H1 (cell line): Measurements from ENCODE around the gene NADK. TPM values are rescaled to one million over a fixed set of nuclear protein-coding genes. Genes with fewer than 3 reads are reported as not detected.

Source experiments
- CTCF ChIA-PET: fragments of 300-600 bp; sonication (Branson Sonifier 250); formaldehyde crosslinking; loops from one replicate; lab custom pipeline; 2021; ENCODE audit not compliant: partially characterized antibody; lab: Charles Lee
- POLR2A ChIA-PET: fragments of 300-600 bp; sonication (Branson Sonifier 250); formaldehyde crosslinking; loops from one replicate; lab custom pipeline; 2021; ENCODE audit warnings: inconsistent platforms; ENCODE audit not compliant: partially characterized antibody; lab: Charles Lee
- DNase-seq, 2 experiments: peaks; one replicate each; pipeline versions ENCODE4 v3.0.0 to v3.0.0-alpha.2; 2010 to 2022; ENCODE audit warnings: low spot score in 2 of 2, low read depth in 1 of 2, mixed read lengths in 1 of 2
- FAIRE-seq: peaks from 2 replicates; lab custom pipeline; 2011; peaks lifted over from hg19 to GRCh38; lab: Jason Lieb, UNC
- H2AFZ ChIP-seq: 2 replicates; pipeline ENCODE4 v1.8.1; 2012; ENCODE audit warnings: low read length, inconsistent platforms
- H2AK5ac ChIP-seq: 2 replicates; pipeline ENCODE4 v1.6.1; 2013; ENCODE audit warnings: low read depth, low read length
- H2BK120ac ChIP-seq: replicated peaks from 2 replicates; pipeline ENCODE3; 2013; ENCODE audit warnings: low read depth, low read length, inconsistent platforms
- H2BK12ac ChIP-seq: 2 replicates; pipeline ENCODE4 v1.6.1; 2013; ENCODE audit warnings: low read depth, low read length
- H2BK15ac ChIP-seq: 2 replicates; pipeline ENCODE4 v1.6.1; 2013; ENCODE audit warnings: low read length
- H2BK20ac ChIP-seq: 2 replicates; pipeline ENCODE4 v1.6.1; 2013; ENCODE audit warnings: low read length
- H2BK5ac ChIP-seq: 2 replicates; pipeline ENCODE4 v1.6.1; 2013; ENCODE audit warnings: low read depth, low read length
- H3K14ac ChIP-seq: 2 replicates; pipeline ENCODE4 v1.6.1; 2013; ENCODE audit warnings: inconsistent platforms; ENCODE audit not compliant: insufficient read length
- H3K18ac ChIP-seq: 2 replicates; pipeline ENCODE4 v1.6.1; 2013; ENCODE audit warnings: low read length; ENCODE audit errors: extremely low read depth
- H3K23ac ChIP-seq: 2 replicates; pipeline ENCODE4 v1.6.1; 2013; ENCODE audit warnings: inconsistent platforms; ENCODE audit not compliant: insufficient read length
- H3K23me2 ChIP-seq: 2 replicates; pipeline ENCODE4 v1.6.1; 2013; ENCODE audit warnings: low read depth, low read length
- H3K27ac ChIP-seq: 2 replicates; pipeline ENCODE4 v1.6.1; 2011; ENCODE audit warnings: low read depth, low read length, inconsistent platforms
- H3K27me3 ChIP-seq, 4 experiments: replicated peaks in 1 of 4; 1 replicate in 1 of 4; 2 replicates in 3 of 4; pipeline versions ENCODE4 v1.6.1 to v1.8.1; 2011 to 2013; ENCODE audit warnings: low read length in 3 of 4, mild to moderate bottlenecking in 3 of 4, inconsistent platforms in 2 of 4, mixed read lengths in 2 of 4, moderate library complexity in 1 of 4; ENCODE audit not compliant: control insufficient read depth in 3 of 4, insufficient read depth in 3 of 4; ENCODE audit errors: extremely low read depth in 1 of 4
- H3K36me3 ChIP-seq, 4 experiments: 2 replicates each; pipeline versions ENCODE4 v1.6.1 to v1.8.1; 2011 to 2013; ENCODE audit warnings: mild to moderate bottlenecking in 4 of 4, low read length in 3 of 4, moderate library complexity in 2 of 4, control low read depth in 1 of 4, inconsistent platforms in 1 of 4; ENCODE audit not compliant: insufficient read depth in 4 of 4, control insufficient read depth in 2 of 4
- H3K4ac ChIP-seq: replicated peaks from 2 replicates; pipeline ENCODE3; 2013; ENCODE audit warnings: low read length, low read depth, mixed read lengths, inconsistent platforms; ENCODE audit not compliant: insufficient read length
- H3K4me1 ChIP-seq, 4 experiments: replicated peaks in 1 of 4; 1 replicate in 1 of 4; 2 replicates in 3 of 4; pipeline versions ENCODE4 v1.6.1 to v1.8.1; 2011 to 2013; ENCODE audit warnings: low read length in 3 of 4, inconsistent platforms in 2 of 4, mixed read lengths in 1 of 4; ENCODE audit not compliant: insufficient read depth in 4 of 4, control insufficient read depth in 3 of 4
- H3K4me2 ChIP-seq, 2 experiments: 2 replicates each; pipeline versions ENCODE4 v1.6.1 to v1.8.1; 2011 to 2013; ENCODE audit warnings: low read depth in 2 of 2, low read length in 2 of 2, control low read depth in 1 of 2, inconsistent platforms in 1 of 2, mild to moderate bottlenecking in 1 of 2; ENCODE audit not compliant: insufficient read depth in 1 of 2
- H3K4me3 ChIP-seq, 4 experiments: fragments of 200-600, 300-600 bp in 1 of 4; sonication (generic), shearing (Covaris generic), sonication (Bioruptor Twin) in 1 of 4; 2 replicates each; pipeline versions ENCODE4 v1.5.1 to v1.8.1; 2011 to 2016; ENCODE audit warnings: low read length in 4 of 4, low read depth in 3 of 4, control low read depth in 2 of 4, inconsistent platforms in 2 of 4, mild to moderate bottlenecking in 2 of 4, mixed read lengths in 1 of 4, moderate library complexity in 1 of 4; ENCODE audit not compliant: insufficient read depth in 2 of 4; ENCODE audit errors: extremely low read depth in 1 of 4
- H3K56ac ChIP-seq: replicated peaks from 2 replicates; pipeline ENCODE3; 2013; ENCODE audit warnings: low read depth, mild to moderate bottlenecking, mixed read lengths, low read length, inconsistent platforms; ENCODE audit not compliant: insufficient read length
- H3K79me1 ChIP-seq: 2 replicates; pipeline ENCODE4 v1.6.1; 2013; ENCODE audit warnings: low read depth, low read length, control low read depth
- H3K79me2 ChIP-seq, 2 experiments: 2 replicates each; pipeline versions ENCODE4 v1.6.1 to v1.8.1; 2012 to 2013; ENCODE audit warnings: low read length in 2 of 2, mild to moderate bottlenecking in 2 of 2, inconsistent platforms in 1 of 2; ENCODE audit not compliant: insufficient read depth in 2 of 2, control insufficient read depth in 1 of 2
- H3K9ac ChIP-seq, 4 experiments: replicated peaks in 1 of 4; 1 replicate in 1 of 4; 2 replicates in 3 of 4; pipeline versions ENCODE4 v1.6.1 to v1.8.1; 2011 to 2013; ENCODE audit warnings: low read depth in 3 of 4, low read length in 3 of 4, control low read depth in 2 of 4, mild to moderate bottlenecking in 2 of 4, moderate library complexity in 2 of 4, inconsistent platforms in 1 of 4; ENCODE audit errors: extremely low read depth in 1 of 4
- H3K9me3 ChIP-seq, 2 experiments: 2 replicates each; pipeline versions ENCODE4 v1.6.1 to v1.8.1; 2012 to 2013; ENCODE audit warnings: mild to moderate bottlenecking in 2 of 2, moderate library complexity in 2 of 2, control low read depth in 1 of 2, inconsistent platforms in 1 of 2, low read depth in 1 of 2, low read length in 1 of 2, mixed read lengths in 1 of 2; ENCODE audit not compliant: insufficient read depth in 2 of 2
- H4K20me1 ChIP-seq, 2 experiments: replicated peaks in 1 of 2; 2 replicates each; pipeline versions ENCODE3 to v1.8.1; 2011 to 2013; ENCODE audit warnings: inconsistent platforms in 2 of 2, low read length in 2 of 2, mild to moderate bottlenecking in 1 of 2; ENCODE audit not compliant: insufficient read depth in 2 of 2, control insufficient read depth in 1 of 2
- H4K5ac ChIP-seq: 2 replicates; pipeline ENCODE4 v1.6.1; 2013; ENCODE audit warnings: low read length, low read depth, mixed read lengths, inconsistent platforms; ENCODE audit not compliant: insufficient read length
- H4K8ac ChIP-seq: 2 replicates; pipeline ENCODE4 v1.8.0; 2013; ENCODE audit warnings: mild to moderate bottlenecking, moderate library complexity, low read length, inconsistent platforms; ENCODE audit not compliant: insufficient read depth; ENCODE audit errors: extremely low read depth
- H4K91ac ChIP-seq: replicated peaks from 2 replicates; pipeline ENCODE3; 2013; ENCODE audit warnings: low read length, mixed read lengths, inconsistent platforms; ENCODE audit not compliant: insufficient read length
- BACH1 ChIP-seq: IDR thresholded peaks from 2 replicates; pipeline ENCODE4 v1.6.1; 2012; ENCODE audit warnings: low read length, improper control_type of control experiment
- BCL11A ChIP-seq, 2 experiments: IDR thresholded peaks; one replicate each; pipeline ENCODE4 v1.6.1; 2011; ENCODE audit warnings: low read depth in 2 of 2, low read length in 2 of 2, mild to moderate bottlenecking in 2 of 2
- EGR1 ChIP-seq: IDR thresholded peaks from 2 replicates; pipeline ENCODE4 v1.6.1; 2011; ENCODE audit warnings: low read depth, low read length, borderline replicate concordance
- EZH2 ChIP-seq: fragments of 200-600 bp; sonication (generic); IDR thresholded peaks from 2 replicates; pipeline ENCODE4 v1.7.1; 2012; ENCODE audit warnings: low read depth, mild to moderate bottlenecking, moderate library complexity, low read length, inconsistent platforms; ENCODE audit not compliant: severe bottlenecking
- POU5F1 ChIP-seq: IDR thresholded peaks from 2 replicates; pipeline ENCODE4 v1.6.1; 2011; ENCODE audit warnings: low read depth, mild to moderate bottlenecking, low read length, moderate library complexity
- SAP30 ChIP-seq: fragments of 300-600 bp; sonication (generic); IDR thresholded peaks from 2 replicates; pipeline ENCODE4 v1.7.1; 2012; ENCODE audit warnings: low read length, moderate library complexity, mild to moderate bottlenecking, inconsistent platforms; ENCODE audit not compliant: insufficient read depth, insufficient replicate concordance
- SP1 ChIP-seq: IDR thresholded peaks from 2 replicates; pipeline ENCODE4 v1.6.1; 2011; ENCODE audit warnings: low read depth, low read length
- SP2 ChIP-seq: IDR thresholded peaks from 2 replicates; pipeline ENCODE4 v1.6.1; 2012; ENCODE audit warnings: mild to moderate bottlenecking, low read length, inconsistent platforms
- SP4 ChIP-seq: IDR thresholded peaks from 2 replicates; pipeline ENCODE4 v1.6.1; 2012; ENCODE audit warnings: low read length, inconsistent platforms
- ZNF274 ChIP-seq: IDR thresholded peaks from 2 replicates; pipeline ENCODE4 v1.7.0; 2012; ENCODE audit warnings: low read length, borderline replicate concordance; ENCODE audit errors: extremely low read depth
- WGBS, 2 experiments: shearing (Covaris generic) in 1 of 2; methylation state at CpG; one replicate each; pipeline versions ENCODE4 v1.1.6 to v1.1.7; 2013 to 2015; ENCODE audit warnings: low lambda C conversion rate in 2 of 2, mixed read lengths in 2 of 2, inconsistent platforms in 1 of 2, low coverage in 1 of 2, missing lambda C conversion rate in 1 of 2; ENCODE audit not compliant: insufficient replicate concordance in 2 of 2, insufficient coverage in 1 of 2, insufficient read length in 1 of 2; ENCODE audit errors: extremely low coverage in 1 of 2, missing lambda C conversion rate in 1 of 2; 5-methylcytosine and 5-hydroxymethylcytosine counted together
- polyA plus RNA-seq, 7 experiments: library from polyadenylated mRNA; depleted of rRNA in 3 of 7; stranded (reverse) in 5 of 7; unstranded in 2 of 7; fragments of >200 nt in 5 of 7; fragments of 200-250 nt in 2 of 7; gene quantifications; 1 replicate in 5 of 7; 2 replicates in 1 of 7; 4 replicates in 1 of 7; pipeline versions ENCODE4 v1.2.1 to v1.2.3, GENCODE V29; 2011 to 2013; ENCODE audit warnings: missing spikeins in 2 of 7, mixed read lengths in 2 of 7
- total RNA-seq: library from RNA; stranded (reverse); fragmentation: NEBNext Ultra II Directional; extraction: Animal tissue kit (Norgen Biotek cat#: 25700); gene quantifications from 2 replicates; pipeline ENCODE4 v1.2.1, GENCODE V29; 2021
- TF ChIP-seq, protein P1 (sequence below): IDR thresholded peaks from 2 replicates; pipeline ENCODE4 v1.6.1; 2011; ENCODE audit warnings: low read length, improper control_type of control experiment

The NADK gene
- total and polyA plus RNA-seq, 2 of the 8 experiments (the other 6 are each of a cell fraction or from before 2014, with no cell fraction given), result 78.0 to 89.7 TPM

DNA sequence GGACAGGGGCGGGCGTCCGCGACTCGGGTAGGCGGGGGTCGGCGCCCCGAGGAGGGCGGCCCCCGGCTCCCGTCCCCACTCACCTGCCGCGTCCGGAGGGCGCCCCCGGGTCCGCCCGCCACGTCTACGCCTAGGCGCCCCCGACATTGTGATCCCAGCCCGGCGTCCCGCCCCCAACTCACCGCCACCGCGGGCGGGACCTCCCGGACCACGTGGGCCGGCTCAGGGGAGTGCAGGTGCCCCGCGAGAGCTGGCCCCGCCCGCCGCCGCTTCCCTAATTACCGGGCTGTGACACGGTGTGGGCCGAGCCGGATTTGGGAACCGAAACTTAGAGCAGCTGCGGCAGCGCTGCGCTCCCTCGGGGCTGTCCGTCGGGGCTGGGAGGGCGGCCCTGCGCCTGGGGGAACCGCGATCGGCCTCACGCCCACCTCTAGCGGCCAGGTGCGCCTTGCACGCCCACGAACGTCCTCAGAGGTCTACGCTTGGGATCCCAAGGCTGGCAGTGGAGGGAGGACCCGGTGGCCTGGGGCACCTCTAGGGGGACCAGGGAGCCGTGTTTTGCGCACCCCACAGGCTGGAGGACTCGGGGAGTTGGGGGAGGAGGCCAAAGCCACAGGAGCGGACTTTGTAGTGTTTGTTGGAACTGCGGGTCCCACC, 521 bp upstream of the NADK start:
- Histone ChIP-seq H4K20me1 (peaks cover 11 to 16% of the 10 kb centered on the region in 2 experiments), H3K18ac (peak overlapping the region; percentile 97), H2AFZ (no peak overlapping the region), H2BK120ac (peak overlapping the region; percentile 95), H3K27me3 (no peaks in the 10 kb centered on the region), H3K4ac (peak overlapping the region; percentile 46), H3K9me3 (no peaks in the 10 kb centered on the region), H3K27ac (peak overlapping the region; percentile 76), H3K14ac (no peak overlapping the region), H3K4me3 (peak overlapping the region; percentile 66 to 91 (median 77)), H3K79me2 (peaks cover 16 to 41% of the 10 kb centered on the region in 2 experiments), H4K8ac (peak overlapping the region; percentile 83; the same call in 1 of the 2 replicates), H3K23ac (no peak overlapping the region), H3K23me2 (peaks cover 14% of the 10 kb centered on the region), H3K79me1 (peaks cover 10% of the 10 kb centered on the region; the same call in 1 of the 2 replicates), H2AK5ac (0 out of 2 replicates have a peak overlapping the region, but pooled peaks have one; percentile 67), H2BK12ac (peak overlapping the region; percentile 90; the same call in 1 of the 2 replicates), H4K91ac (peak overlapping the region; percentile 99), H3K9ac (peak overlapping the region; percentile 3 to 96 (median 70); a peak in 6 of 7 replicates), H3K4me2 (peak overlapping the region; percentile 81 to 99), H3K56ac (peak overlapping the region; percentile 93), H2BK5ac (peak overlapping the region; percentile 99), H4K5ac (peak overlapping the region; percentile 90), H2BK20ac (no peak overlapping the region), H2BK15ac (peak overlapping the region; percentile 46; the same call in 1 of the 2 replicates), H3K4me1 (peaks cover 3 to 48% (median 32%) of the 10 kb centered on the region in 4 experiments), H3K36me3 (no peaks in the 10 kb centered on the region)
- 2% methylated on average over 43 of the region's 68 CpGs; no CpG with 5 or more reads in 1 of the 2 experiments for WGBS, 2 experiments
- POLR2A ChIA-PET, result interaction anchor here (0.6 to 2.6 kb wide), 10 partner anchors 10 to 453 kb away, joined by 3 to 17 read pairs (median 4); no protein-coding TSS in a partner anchor
- CTCF ChIA-PET, result interaction anchor here (0.6 to 2.3 kb wide), 9 partner anchors 10 to 665 kb away, joined by 3 to 24 read pairs (median 4); no protein-coding TSS in a partner anchor
- FAIRE-seq (no peak), DNase-seq (peak; percentile 47 to 92)
- no peak for TF ChIP-seq SAP30
- no peak for TF ChIP-seq SP4
- TF ChIP-seq POU5F1, result no peak
- peak; percentile 75 for TF ChIP-seq BACH1
- TF ChIP-seq EZH2, result no peak
- no peak for TF ChIP-seq ZNF274
- TF ChIP-seq SP2, result no peak
- TF ChIP-seq EGR1, result peak; percentile 34; the same call in 1 of the 2 replicates
- TF ChIP-seq SP1, result no peak
- TF ChIP-seq, protein P1, sequence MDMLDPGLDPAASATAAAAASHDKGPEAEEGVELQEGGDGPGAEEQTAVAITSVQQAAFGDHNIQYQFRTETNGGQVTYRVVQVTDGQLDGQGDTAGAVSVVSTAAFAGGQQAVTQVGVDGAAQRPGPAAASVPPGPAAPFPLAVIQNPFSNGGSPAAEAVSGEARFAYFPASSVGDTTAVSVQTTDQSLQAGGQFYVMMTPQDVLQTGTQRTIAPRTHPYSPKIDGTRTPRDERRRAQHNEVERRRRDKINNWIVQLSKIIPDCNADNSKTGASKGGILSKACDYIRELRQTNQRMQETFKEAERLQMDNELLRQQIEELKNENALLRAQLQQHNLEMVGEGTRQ, result peak; percentile 67
- no peak for TF ChIP-seq BCL11A (IDR thresholded peaks at IDR 0.05; ENCODE audit: low read depth in 2 of 2, low read length in 2 of 2)
